MM.1S (cell line): ENCODE data around the gene NEGR1.

ENCODE experiments used
- EZH2 ChIP-seq: fragments of 300-600 bp; sonication (generic); optimal IDR thresholded peaks from 2 replicates; pipeline ENCODE3; 2017; ENCODE audit warnings: low read depth, mild to moderate bottlenecking, antibody characterized with exemption, low read length, mixed read lengths
- TF ChIP-seq, protein P1 (sequence below): fragments of 300-600 bp; sonication (generic); IDR thresholded peaks from 2 replicates; pipeline ENCODE4 v1.5.1; 2016; ENCODE audit warnings: antibody characterized with exemption, low read length, mixed read lengths

DNA sequence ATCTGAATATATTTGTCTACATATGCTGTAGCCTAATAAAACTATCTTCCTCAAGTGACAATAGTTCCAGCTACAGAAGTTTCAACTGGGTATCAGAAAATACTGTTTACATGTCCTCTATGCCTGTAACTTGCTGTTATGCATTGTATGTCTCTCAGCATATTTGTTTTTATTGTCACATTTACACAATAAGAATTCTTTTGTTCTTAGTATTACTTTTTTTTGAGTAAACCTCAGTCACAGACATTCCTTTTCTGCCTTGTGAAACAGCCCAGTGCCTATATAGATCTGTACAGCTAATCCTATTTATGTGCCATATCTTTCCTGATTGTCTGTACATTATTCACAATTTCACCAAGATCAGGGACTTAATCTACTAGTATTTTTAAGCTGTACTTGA lies 565.2 kb downstream of the NEGR1 start:
- TF ChIP-seq, protein P1, sequence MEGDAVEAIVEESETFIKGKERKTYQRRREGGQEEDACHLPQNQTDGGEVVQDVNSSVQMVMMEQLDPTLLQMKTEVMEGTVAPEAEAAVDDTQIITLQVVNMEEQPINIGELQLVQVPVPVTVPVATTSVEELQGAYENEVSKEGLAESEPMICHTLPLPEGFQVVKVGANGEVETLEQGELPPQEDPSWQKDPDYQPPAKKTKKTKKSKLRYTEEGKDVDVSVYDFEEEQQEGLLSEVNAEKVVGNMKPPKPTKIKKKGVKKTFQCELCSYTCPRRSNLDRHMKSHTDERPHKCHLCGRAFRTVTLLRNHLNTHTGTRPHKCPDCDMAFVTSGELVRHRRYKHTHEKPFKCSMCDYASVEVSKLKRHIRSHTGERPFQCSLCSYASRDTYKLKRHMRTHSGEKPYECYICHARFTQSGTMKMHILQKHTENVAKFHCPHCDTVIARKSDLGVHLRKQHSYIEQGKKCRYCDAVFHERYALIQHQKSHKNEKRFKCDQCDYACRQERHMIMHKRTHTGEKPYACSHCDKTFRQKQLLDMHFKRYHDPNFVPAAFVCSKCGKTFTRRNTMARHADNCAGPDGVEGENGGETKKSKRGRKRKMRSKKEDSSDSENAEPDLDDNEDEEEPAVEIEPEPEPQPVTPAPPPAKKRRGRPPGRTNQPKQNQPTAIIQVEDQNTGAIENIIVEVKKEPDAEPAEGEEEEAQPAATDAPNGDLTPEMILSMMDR = no peak
- no peak for TF ChIP-seq EZH2
